Measurements from ENCODE around the gene TRAPPC8. TPM values are rescaled to one million over a fixed set of nuclear protein-coding genes. Genes with fewer than 3 reads are reported as not detected.

The TRAPPC8 gene
- total and polyA plus RNA-seq, 2 experiments from 2014 or later, result 27.2 to 66.2 TPM

GRCh38 chr18:31973929-31974546, 31.1 kb upstream of the TRAPPC8 start:
- no peaks in the 10 kb centered on the region for H3F3A ChIP-seq (replicated peaks; ENCODE audit: low read depth)
- TF ChIP-seq ZNF114 (CRISPR knock-in tag; IDR thresholded peaks at IDR 0.05) (no peak), ZNF462 (CRISPR knock-in tag; IDR thresholded peaks at IDR 0.05) (no peak), EZH2phosphoT487 (IDR thresholded peaks at IDR 0.05; ENCODE audit: unreplicated experiment) (no peak), REST (IDR thresholded peaks at IDR 0.05; ENCODE audit: unreplicated experiment) (no peak), CTCF (conservative IDR thresholded peaks at IDR 0.05; ENCODE audit: low read depth in 2 of 2) (no peak), CREB1 (CRISPR knock-in tag; IDR thresholded peaks at IDR 0.05; ENCODE audit: low read depth) (no peak), ETS1 (IDR thresholded peaks at IDR 0.05) (no peak), ZNF331 (CRISPR knock-in tag; IDR thresholded peaks at IDR 0.05; ENCODE audit: low read depth) (no peak), POLR2AphosphoS5 (IDR thresholded peaks at IDR 0.05; ENCODE audit: low read depth) (no peak), EZH2 (IDR thresholded peaks at IDR 0.05; ENCODE audit: low read depth, unreplicated experiment) (no peak), NANOG (IDR thresholded peaks at IDR 0.05; ENCODE audit: borderline replicate concordance) (no peak), JUNB (IDR thresholded peaks at IDR 0.05; ENCODE audit: unreplicated experiment) (no peak), STAT1 (IDR thresholded peaks at IDR 0.05; ENCODE audit: unreplicated experiment) (no peak)
- no peaks in the 10 kb centered on the region for H4K20me1 ChIP-seq (replicated peaks; ENCODE audit: insufficient read depth)
- DNase-seq (ENCODE audit: low spot score), result peak; percentile 37
- no peaks in the 10 kb centered on the region for H3K27me3 ChIP-seq (ENCODE audit: insufficient read depth)
- no peak overlapping the region for H3K27ac Mint-ChIP-seq
- H3K27me3 Mint-ChIP-seq (ENCODE audit: insufficient read depth, low read depth, poor library complexity), result peaks cover 5% of the 10 kb centered on the region
- H3K36me3 ChIP-seq (ENCODE audit: insufficient read depth), result no peaks in the 10 kb centered on the region; the same call in 1 of the 2 replicates
- no peaks in the 10 kb centered on the region for H3K79me2 ChIP-seq (replicated peaks; ENCODE audit: insufficient read depth)
- peaks cover under 1% of the 10 kb centered on the region; the same call in 1 of the 2 replicates for H3K9me2 ChIP-seq (ENCODE audit: insufficient read depth)
- H3K4me2 ChIP-seq, result no peak overlapping the region
- no peak overlapping the region for H3K4me3 ChIP-seq
- peaks cover 61% of the 10 kb centered on the region for H3K9me3 Mint-ChIP-seq
- H2AFZ ChIP-seq, result no peak overlapping the region
- no peak overlapping the region for H3K27ac ChIP-seq (ENCODE audit: low read depth)
- no peak for ATAC-seq
- H3K36me3 Mint-ChIP-seq (ENCODE audit: low read depth), result peaks cover 42% of the 10 kb centered on the region
- H3K4me3 Mint-ChIP-seq, result no peak overlapping the region
- H3K4me1 Mint-ChIP-seq, result peaks cover 4% of the 10 kb centered on the region
- H3K4me1 ChIP-seq (ENCODE audit: insufficient read depth), result no peaks in the 10 kb centered on the region
